Esophagus muscularis mucosa (tissue), 2 donors: ENCODE data around the gene CD36.

Experiments used
- POLR2A ChIP-seq: fragments of 450-650 bp; IDR thresholded peaks from one replicate; pipeline ENCODE4 v1.6.1; 2017; ENCODE audit warnings: antibody characterized with exemption, moderate library complexity, mild to moderate bottlenecking, low read depth
- POLR2AphosphoS5 ChIP-seq, 2 donors: sonication (generic); formaldehyde crosslinking; IDR thresholded peaks; one replicate each; pipeline ENCODE4 v1.6.1; 2017; ENCODE audit warnings: antibody characterized with exemption in 2 of 2

DNA sequence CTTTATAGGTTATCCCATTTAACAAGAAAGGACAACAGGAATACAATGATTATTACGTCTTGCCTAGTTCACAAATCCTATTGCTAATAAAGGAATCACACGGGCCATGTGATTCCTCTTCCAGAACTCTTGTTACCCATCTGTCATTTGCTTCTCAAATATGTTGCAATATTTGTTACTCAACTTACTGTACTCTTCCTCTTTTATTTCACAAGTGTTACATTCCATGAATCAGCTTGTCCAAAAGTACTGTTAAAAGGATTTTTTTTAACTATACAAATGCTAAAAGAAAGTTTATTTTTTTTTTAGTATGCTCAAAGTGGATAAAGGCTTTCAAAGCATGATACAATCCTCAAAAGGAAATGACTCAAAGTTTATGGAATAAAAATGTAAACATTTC lies 3.9 kb upstream of the CD36 start:
- TF ChIP-seq POLR2AphosphoS5 (IDR thresholded peaks at IDR 0.05) (peak in 1 of 2 donors; percentile 18), POLR2A (no peak)
